ENCODE measurements around the gene TROAP. TPM values are rescaled to one million over a fixed set of nuclear protein-coding genes. Genes with fewer than 3 reads are reported as not detected.

Gene TROAP
- 10 to 100 TPM in 1 of 5 experiments, 1 to 10 TPM in 2, under 1 TPM in 1, not detected in 1; 0.83 to 58.2 (median 1.3) TPM for total RNA-seq
- polyA plus RNA-seq: under 1 TPM in 1 of 2 donors, not detected in 1; 0.21 TPM
- total RNA-seq: not detected

GRCh38 chr12:49322708-49323523, at the start of gene TROAP:
Gene TROAP (plus strand): TSS chr12:49323255. CDS start chr12:49323609, 354 bp downstream.
- H3K36me3 ChIP-seq (ENCODE audit: control insufficient read depth in 2 of 3, insufficient read depth in 3 of 3, low read length in 3 of 3): no peaks in the 10 kb centered on the region
- DNase-seq (peak; percentile 89 to 98 (median 96)), ATAC-seq (peak; percentile 97)
- intact Hi-C loops (cut with micrococcal nuclease): loop anchor here (1.0 to 5.0 kb wide), 12 partner anchors 14 to 1442 kb away; partner anchors contain the start of genes C1QL4 (in 2 of the 2), SPATS2 (in 2 of the 2), TUBA1B (in 2 of the 2) and TUBA1C (in 2 of the 2)
- Mint-ChIP-seq H3K27me3 (peaks cover 0 to 5% (median 0%) of the 10 kb centered on the region in 5 donors), H3K36me3 (peaks cover 0 to 10% (median 0%) of the 10 kb centered on the region in 5 donors), H3K27ac (peak within 1 kb of the TSS; percentile 29 to 95 (median 83)), H3K9me3 (no peaks in the 10 kb centered on the region), H3K4me3 (peak within 1 kb of the TSS; percentile 86 to 98 (median 92)), H3K4me1 (peaks cover 16 to 25% (median 19%) of the 10 kb centered on the region in 7 donors)
- POLR2A ChIA-PET: interaction anchor here (0.5 to 1.9 kb wide), 9 partner anchors 10 to 514 kb away, joined by 3 to 5 read pairs (median 3); partner anchors contain the start of genes DNAJC22, RHEBL1 and TUBA1B
- H3K27me3 ChIP-seq (ENCODE audit: control insufficient read depth in 2 of 2, insufficient read depth in 2 of 2, low read length in 2 of 2): no peaks in the 10 kb centered on the region
- peak within 1 kb of the TSS; percentile 72 for H3K27ac ChIP-seq (ENCODE audit: low read depth, low read length)
- peaks cover 5 to 14% of the 10 kb centered on the region in 2 donors for H3K4me1 ChIP-seq (ENCODE audit: control insufficient read depth in 2 of 2, insufficient read depth in 2 of 2, low read length in 2 of 2)
- H3K9me3 ChIP-seq (ENCODE audit: control insufficient read depth in 2 of 3, low read length in 3 of 3): no peaks in the 10 kb centered on the region
- H3K4me3 ChIP-seq (ENCODE audit: low read length): peak within 1 kb of the TSS; percentile 75
- CTCF ChIA-PET: interaction anchor here (0.5 to 1.6 kb wide), 7 partner anchors 9 to 509 kb away, joined by 3 to 6 read pairs (median 4); no protein-coding TSS in a partner anchor

- Histone ChIP-seq H3K4me1 (ENCODE audit: control insufficient read depth in 2 of 2, insufficient read depth in 2 of 2, low read length in 2 of 2) (no peaks in the 10 kb centered on the region), H3K9me3 (ENCODE audit: control insufficient read depth in 2 of 3, low read length in 3 of 3) (no peaks in the 10 kb centered on the region), H3K27me3 (ENCODE audit: control insufficient read depth in 2 of 2, insufficient read depth in 2 of 2, low read length in 2 of 2) (no peaks in the 10 kb centered on the region), H3K4me3 (ENCODE audit: low read length) (no peak overlapping the region), H3K27ac (ENCODE audit: low read depth, low read length) (no peak overlapping the region), H3K36me3 (ENCODE audit: control insufficient read depth in 2 of 3, insufficient read depth in 3 of 3, low read length in 3 of 3) (peaks cover 0 to 31% (median 14%) of the 10 kb centered on the region in 3 experiments)
- no peak overlapping the region for H3K27ac Mint-ChIP-seq
- intact Hi-C loops (cut with micrococcal nuclease): no loop called here
- peaks cover 0 to 26% (median 11%) of the 10 kb centered on the region in 5 donors for H3K36me3 Mint-ChIP-seq
- DNase-seq (no peak), ATAC-seq (no peak)
- no peaks in the 10 kb centered on the region for H3K9me3 Mint-ChIP-seq
- CTCF ChIA-PET: no interaction called here
- no peak overlapping the region for H3K4me3 Mint-ChIP-seq
- POLR2A ChIA-PET: interaction anchor here (0.6 kb wide), 1 partner anchor 66 kb away, joined by 3 read pairs; no protein-coding TSS in a partner anchor
- H3K27me3 Mint-ChIP-seq: no peaks in the 10 kb centered on the region
- H3K4me1 Mint-ChIP-seq: peaks cover 0 to 13% (median 0%) of the 10 kb centered on the region in 7 donors
Observed at GRCh38 chr12:49273726-49274395, 49.2 kb upstream of the TROAP start.

- intact Hi-C loops (cut with micrococcal nuclease): no loop called here
- Histone ChIP-seq H3K9me3 (ENCODE audit: control insufficient read depth in 2 of 3, low read length in 3 of 3) (no peaks in the 10 kb centered on the region), H3K4me3 (ENCODE audit: low read length) (no peak overlapping the region), H3K4me1 (ENCODE audit: control insufficient read depth in 2 of 2, insufficient read depth in 2 of 2, low read length in 2 of 2) (no peaks in the 10 kb centered on the region), H3K27ac (ENCODE audit: low read depth, low read length) (no peak overlapping the region), H3K36me3 (ENCODE audit: control insufficient read depth in 2 of 3, insufficient read depth in 3 of 3, low read length in 3 of 3) (peaks cover 0 to 28% (median 14%) of the 10 kb centered on the region in 3 experiments), H3K27me3 (ENCODE audit: control insufficient read depth in 2 of 2, insufficient read depth in 2 of 2, low read length in 2 of 2) (no peaks in the 10 kb centered on the region)
- Mint-ChIP-seq H3K4me1 (peaks cover 0 to 9% (median 0%) of the 10 kb centered on the region in 7 donors), H3K9me3 (no peaks in the 10 kb centered on the region), H3K27me3 (peaks cover 0 to 4% (median 0%) of the 10 kb centered on the region in 5 donors), H3K36me3 (peaks cover 0 to 21% (median 11%) of the 10 kb centered on the region in 5 donors), H3K4me3 (no peak overlapping the region), H3K27ac (no peak overlapping the region)
- CTCF ChIA-PET: interaction anchor here (0.7 kb wide), 1 partner anchor 84 kb away, joined by 5 read pairs; no protein-coding TSS in a partner anchor
- no peak for DNase-seq
- ATAC-seq: no peak
- POLR2A ChIA-PET: no interaction called here
Observed at GRCh38 chr12:49274396-49275069, 48.5 kb upstream of the TROAP start.

GRCh38 chr12:49276304-49277290, 46.5 kb upstream of the TROAP start:
- intact Hi-C loops (cut with micrococcal nuclease): no loop called here
- POLR2A ChIA-PET: no interaction called here
- peak overlapping the region in 1 of 9 donors; percentile 2 for H3K27ac Mint-ChIP-seq

GRCh38 chr12:49277466-49277865, 45.6 kb upstream of the TROAP start:
- H3K27ac Mint-ChIP-seq: no peak overlapping the region
- POLR2A ChIA-PET: no interaction called here

More at GRCh38 chr12:49276304-49277290, 46.5 kb upstream of the TROAP start:
- ATAC-seq (no peak), DNase-seq (no peak)
- H3K27ac ChIP-seq (ENCODE audit: low read depth, low read length): no peak overlapping the region
- H3K9me3 ChIP-seq (ENCODE audit: control insufficient read depth in 2 of 3, low read length in 3 of 3): no peaks in the 10 kb centered on the region
- peaks cover 0 to 8% (median 5%) of the 10 kb centered on the region in 5 donors for H3K36me3 Mint-ChIP-seq
- no peak overlapping the region for H3K4me3 Mint-ChIP-seq
- no peaks in the 10 kb centered on the region for H3K4me1 ChIP-seq (ENCODE audit: control insufficient read depth in 2 of 2, insufficient read depth in 2 of 2, low read length in 2 of 2)
- CTCF ChIA-PET: interaction anchor here (2.0 kb wide), 1 partner anchor 13 kb away, joined by 4 read pairs; no protein-coding TSS in a partner anchor
- no peaks in the 10 kb centered on the region for H3K9me3 Mint-ChIP-seq
- peaks cover 0 to 10% (median 0%) of the 10 kb centered on the region in 3 experiments for H3K36me3 ChIP-seq (ENCODE audit: control insufficient read depth in 2 of 3, insufficient read depth in 3 of 3, low read length in 3 of 3)
- no peaks in the 10 kb centered on the region for H3K27me3 ChIP-seq (ENCODE audit: control insufficient read depth in 2 of 2, insufficient read depth in 2 of 2, low read length in 2 of 2)
- no peak overlapping the region for H3K4me3 ChIP-seq (ENCODE audit: low read length)
- no peaks in the 10 kb centered on the region for H3K4me1 Mint-ChIP-seq
- peaks cover 0 to 11% (median 5%) of the 10 kb centered on the region in 5 donors for H3K27me3 Mint-ChIP-seq

More at GRCh38 chr12:49277466-49277865, 45.6 kb upstream of the TROAP start:
- ATAC-seq: no peak
- Histone ChIP-seq H3K9me3 (ENCODE audit: control insufficient read depth in 2 of 3, low read length in 3 of 3) (no peaks in the 10 kb centered on the region), H3K27me3 (ENCODE audit: control insufficient read depth in 2 of 2, insufficient read depth in 2 of 2, low read length in 2 of 2) (no peaks in the 10 kb centered on the region), H3K4me1 (ENCODE audit: control insufficient read depth in 2 of 2, insufficient read depth in 2 of 2, low read length in 2 of 2) (no peaks in the 10 kb centered on the region), H3K36me3 (ENCODE audit: control insufficient read depth in 2 of 3, insufficient read depth in 3 of 3, low read length in 3 of 3) (peaks cover 0 to 5% (median 0%) of the 10 kb centered on the region in 3 experiments), H3K4me3 (ENCODE audit: low read length) (no peak overlapping the region), H3K27ac (ENCODE audit: low read depth, low read length) (no peak overlapping the region)
- H3K36me3 Mint-ChIP-seq: peaks cover 0 to 8% (median 5%) of the 10 kb centered on the region in 5 donors
- intact Hi-C loops (cut with micrococcal nuclease): no loop called here
- no peaks in the 10 kb centered on the region for H3K9me3 Mint-ChIP-seq
- peaks cover 0 to 17% (median 5%) of the 10 kb centered on the region in 5 donors for H3K27me3 Mint-ChIP-seq
- no peak overlapping the region for H3K4me3 Mint-ChIP-seq
- CTCF ChIA-PET: interaction anchor here (0.6 to 2.0 kb wide), 3 partner anchors 12 to 29 kb away, joined by 3 to 4 read pairs (median 3); no protein-coding TSS in a partner anchor
- DNase-seq: no peak
- no peaks in the 10 kb centered on the region for H3K4me1 Mint-ChIP-seq
